SK-N-SH (cell line): Measurements from ENCODE around the gene DPAGT1. TPM values are rescaled to one million over a fixed set of nuclear protein-coding genes. Genes with fewer than 3 reads are reported as not detected.

Experiments
- CTCF ChIA-PET: fragments of 300-600, 350-600 bp; formaldehyde crosslinking; extraction: SDS; loops from one replicate; lab custom pipeline; 2021; lab: Yijun Ruan, JAX
- POLR2A ChIA-PET: fragments of 350-600 bp; sonication (Branson Sonifier 250); formaldehyde crosslinking; extraction: SDS; loops from one replicate; lab custom pipeline; 2020; ENCODE audit warnings: antibody characterized with exemption, inconsistent platforms; lab: Yijun Ruan, JAX
- DNase-seq: peaks from one replicate; pipeline ENCODE4 v3.0.0; 2012
- H2AFZ ChIP-seq: fragments of 200-600 bp; sonication (generic); 2 replicates; pipeline ENCODE4 v1.8.1; 2016; ENCODE audit warnings: antibody characterized with exemption, mild to moderate bottlenecking, low read depth
- H3F3A ChIP-seq: fragments of 200-600 bp; sonication (generic); replicated peaks from 2 replicates; pipeline ENCODE3; 2016; ENCODE audit warnings: antibody characterized with exemption, mild to moderate bottlenecking; ENCODE audit not compliant: insufficient read depth
- H3K27ac ChIP-seq, 2 experiments: fragments of 200-500 bp in 1 of 2; fragments of 200-600 bp in 1 of 2; sonication (Bioruptor generic) in 1 of 2; sonication (generic), shearing (Covaris generic) in 1 of 2; 2 replicates each; pipeline versions ENCODE4 v1.5.1 to v1.6.1; 2014 to 2016; ENCODE audit warnings: low read depth in 2 of 2, inconsistent platforms in 1 of 2, low read length in 1 of 2, mild to moderate bottlenecking in 1 of 2, mixed read lengths in 1 of 2
- H3K27me3 ChIP-seq: fragments of 200-600 bp; sonication (generic), shearing (Covaris generic); 2 replicates; pipeline ENCODE4 v1.6.1; 2016; ENCODE audit warnings: mixed run types; ENCODE audit not compliant: insufficient read depth
- H3K36me3 ChIP-seq, 2 experiments: fragments of 200-500 bp in 1 of 2; fragments of 200-600 bp in 1 of 2; sonication (Bioruptor generic) in 1 of 2; sonication (generic) in 1 of 2; replicated peaks in 1 of 2; 2 replicates each; pipeline versions ENCODE3 to v1.5.1; 2014 to 2016; ENCODE audit warnings: low read length in 1 of 2, mild to moderate bottlenecking in 1 of 2; ENCODE audit not compliant: insufficient read depth in 2 of 2, control insufficient read depth in 1 of 2
- H3K4me1 ChIP-seq, 2 experiments: fragments of 200-500 bp in 1 of 2; fragments of 200-600 bp in 1 of 2; sonication (Bioruptor generic) in 1 of 2; sonication (generic), shearing (Covaris generic) in 1 of 2; 2 replicates each; pipeline versions ENCODE4 v1.5.1 to v1.6.1; 2014 to 2016; ENCODE audit warnings: low read depth in 1 of 2, low read length in 1 of 2, mixed run types in 1 of 2; ENCODE audit not compliant: insufficient read depth in 2 of 2, control insufficient read depth in 1 of 2
- H3K4me2 ChIP-seq: fragments of 200-600 bp; sonication (generic), shearing (Covaris generic); 2 replicates; pipeline ENCODE4 v1.6.1; 2017; ENCODE audit warnings: mixed run types
- H3K4me3 ChIP-seq, 2 experiments: fragments of 200-500 bp in 1 of 2; fragments of 200-600 bp in 1 of 2; sonication (Bioruptor generic) in 1 of 2; sonication (generic), shearing (Covaris generic) in 1 of 2; 2 replicates each; pipeline versions ENCODE4 v1.5.1 to v1.8.1; 2014 to 2016; ENCODE audit warnings: low read depth in 2 of 2, inconsistent platforms in 1 of 2, low read length in 1 of 2, mild to moderate bottlenecking in 1 of 2, mixed read lengths in 1 of 2, moderate library complexity in 1 of 2
- H3K79me2 ChIP-seq: fragments of 200-600 bp; sonication (generic); 2 replicates; pipeline ENCODE4 v1.8.1; 2017; ENCODE audit warnings: mild to moderate bottlenecking; ENCODE audit not compliant: insufficient read depth
- H3K9ac ChIP-seq: fragments of 200-600 bp; sonication (generic); 2 replicates; pipeline ENCODE4 v1.6.1; 2017; ENCODE audit warnings: mixed run types
- H3K9me2 ChIP-seq: fragments of 200-600 bp; sonication (generic); 2 replicates; pipeline ENCODE4 v1.6.1; 2017; ENCODE audit warnings: mixed run types
- H3K9me3 ChIP-seq: fragments of 200-600 bp; sonication (generic); 2 replicates; pipeline ENCODE4 v1.6.1; 2017; ENCODE audit warnings: mixed run types, mild to moderate bottlenecking, moderate library complexity
- H4K20me1 ChIP-seq: fragments of 200-600 bp; sonication (generic); 2 replicates; pipeline ENCODE4 v1.6.1; 2017; ENCODE audit warnings: mild to moderate bottlenecking, mixed run types; ENCODE audit not compliant: insufficient read depth
- CHD2 ChIP-seq: fragments of 150-350 bp; IDR thresholded peaks from 2 replicates; pipeline ENCODE4 v1.6.1; 2018; ENCODE audit warnings: low read length; ENCODE audit not compliant: partially characterized antibody
- ELF1 ChIP-seq: IDR thresholded peaks from 2 replicates; pipeline ENCODE4 v1.4.0; 2012
- EP300 ChIP-seq, 2 experiments: IDR thresholded peaks; 2 replicates each; pipeline versions ENCODE4 v1.4.0 to v1.6.1; 2012; ENCODE audit warnings: borderline replicate concordance in 1 of 2, low read depth in 1 of 2, low read length in 1 of 2
- EZH2phosphoT487 ChIP-seq: fragments of 200-600 bp; sonication (generic); IDR thresholded peaks from 2 replicates; pipeline ENCODE4 v1.6.1; 2017; ENCODE audit warnings: low read depth, mixed run types, mild to moderate bottlenecking, antibody characterized with exemption, moderate library complexity, borderline replicate concordance
- FOSL2 ChIP-seq: IDR thresholded peaks from 2 replicates; pipeline ENCODE4 v1.4.0; 2012; ENCODE audit warnings: low read depth, mild to moderate bottlenecking, moderate library complexity, borderline replicate concordance
- FOXJ3 ChIP-seq: sonication (generic); formaldehyde crosslinking; IDR thresholded peaks from 2 replicates; pipeline ENCODE4 v1.5.1; 2020; ENCODE audit warnings: mild to moderate bottlenecking, missing genetic modification reagents
- FOXM1 ChIP-seq: IDR thresholded peaks from 2 replicates; pipeline ENCODE4 v1.4.0; 2012; ENCODE audit warnings: low read depth, mild to moderate bottlenecking
- GABPA ChIP-seq: IDR thresholded peaks from 2 replicates; pipeline ENCODE4 v1.4.0; 2012; ENCODE audit warnings: low read depth, mild to moderate bottlenecking
- MAX ChIP-seq: IDR thresholded peaks from 2 replicates; pipeline ENCODE4 v1.4.0; 2012; ENCODE audit warnings: low read depth
- MEF2A ChIP-seq: IDR thresholded peaks from 2 replicates; pipeline ENCODE4 v1.4.0; 2012; ENCODE audit warnings: low read depth, borderline replicate concordance
- MXI1 ChIP-seq: IDR thresholded peaks from 2 replicates; pipeline ENCODE4 v1.6.1; 2012; ENCODE audit warnings: mild to moderate bottlenecking, low read depth, low read length, improper control_type of control experiment
- POLR2AphosphoS5 ChIP-seq: IDR thresholded peaks from 2 replicates; pipeline ENCODE4 v1.6.1; 2012; ENCODE audit warnings: low read depth, low read length
- RCOR1 ChIP-seq: fragments of 150-350 bp; IDR thresholded peaks from 2 replicates; pipeline ENCODE4 v1.6.1; 2017; ENCODE audit warnings: antibody characterized with exemption, low read length
- RXRA ChIP-seq: IDR thresholded peaks from 2 replicates; pipeline ENCODE4 v1.4.0; 2012; ENCODE audit warnings: low read depth, mild to moderate bottlenecking, borderline replicate concordance
- TEAD4 ChIP-seq: IDR thresholded peaks from 2 replicates; pipeline ENCODE4 v1.4.0; 2012; ENCODE audit warnings: mild to moderate bottlenecking, borderline replicate concordance; ENCODE audit not compliant: insufficient read depth
- WGBS: methylation state at CpG from one replicate; pipeline ENCODE4 v1.1.6; 2017; ENCODE audit warnings: low lambda C conversion rate; 5-methylcytosine and 5-hydroxymethylcytosine counted together
- polyA plus RNA-seq, 3 experiments: library from polyadenylated mRNA; depleted of rRNA; stranded (reverse); fragments of >200 nt; gene quantifications; 2 replicates each; pipeline ENCODE4 v1.2.3, GENCODE V29; 2012
- TF ChIP-seq, protein P1 (sequence below): IDR thresholded peaks from 2 replicates; pipeline ENCODE4 v1.6.1; 2012; ENCODE audit warnings: mild to moderate bottlenecking, low read depth, low read length, moderate library complexity
- TF ChIP-seq, protein P2 (sequence below): IDR thresholded peaks from 2 replicates; pipeline ENCODE4 v1.4.0; 2012; ENCODE audit warnings: low read depth, borderline replicate concordance

Gene DPAGT1
- polyA plus RNA-seq, 1 of the 3 experiments (the other 2 are of a cell fraction) = 99.5 TPM

GRCh38 chr11:119087747-119088241 lies 13.9 kb downstream of the DPAGT1 start:
- POLR2A ChIA-PET = interaction anchor here (1.1 kb wide), 1 partner anchor 19 kb away, joined by 4 read pairs; the partner anchor contains the start of gene C2CD2L
- Histone ChIP-seq H3K27me3 (no peaks in the 10 kb centered on the region), H3K4me3 (no peak overlapping the region), H3K4me2 (no peak overlapping the region), H2AFZ (no peak overlapping the region), H3K9me2 (no peaks in the 10 kb centered on the region), H3F3A (peaks cover 29% of the 10 kb centered on the region), H3K9ac (no peak overlapping the region), H3K4me1 (peaks cover 21 to 22% of the 10 kb centered on the region in 2 experiments; a peak in 2 of 4 replicates), H3K36me3 (peaks cover 21 to 30% of the 10 kb centered on the region in 2 experiments), H3K79me2 (peaks cover 34% of the 10 kb centered on the region), H3K27ac (no peak overlapping the region), H3K9me3 (no peaks in the 10 kb centered on the region), H4K20me1 (peaks cover 14% of the 10 kb centered on the region; the same call in 1 of the 2 replicates)
- CTCF ChIA-PET = interaction anchor here (1.7 kb wide), 1 partner anchor 250 kb away, joined by 3 read pairs; no protein-coding TSS in a partner anchor
- TF ChIP-seq MEF2A (no peak), RXRA (no peak), MXI1 (no peak), POLR2AphosphoS5 (no peak), EZH2phosphoT487 (no peak), TEAD4 (no peak), FOSL2 (no peak), RCOR1 (no peak), FOXJ3 (CRISPR knock-in tag) (no peak), GABPA (no peak), CHD2 (no peak), EP300 (IDR thresholded peaks at IDR 0.05; ENCODE audit: borderline replicate concordance in 1 of 2, low read depth in 1 of 2, low read length in 1 of 2) (no peak), MAX (no peak), ELF1 (no peak), FOXM1 (no peak)
- TF ChIP-seq, protein P1, sequence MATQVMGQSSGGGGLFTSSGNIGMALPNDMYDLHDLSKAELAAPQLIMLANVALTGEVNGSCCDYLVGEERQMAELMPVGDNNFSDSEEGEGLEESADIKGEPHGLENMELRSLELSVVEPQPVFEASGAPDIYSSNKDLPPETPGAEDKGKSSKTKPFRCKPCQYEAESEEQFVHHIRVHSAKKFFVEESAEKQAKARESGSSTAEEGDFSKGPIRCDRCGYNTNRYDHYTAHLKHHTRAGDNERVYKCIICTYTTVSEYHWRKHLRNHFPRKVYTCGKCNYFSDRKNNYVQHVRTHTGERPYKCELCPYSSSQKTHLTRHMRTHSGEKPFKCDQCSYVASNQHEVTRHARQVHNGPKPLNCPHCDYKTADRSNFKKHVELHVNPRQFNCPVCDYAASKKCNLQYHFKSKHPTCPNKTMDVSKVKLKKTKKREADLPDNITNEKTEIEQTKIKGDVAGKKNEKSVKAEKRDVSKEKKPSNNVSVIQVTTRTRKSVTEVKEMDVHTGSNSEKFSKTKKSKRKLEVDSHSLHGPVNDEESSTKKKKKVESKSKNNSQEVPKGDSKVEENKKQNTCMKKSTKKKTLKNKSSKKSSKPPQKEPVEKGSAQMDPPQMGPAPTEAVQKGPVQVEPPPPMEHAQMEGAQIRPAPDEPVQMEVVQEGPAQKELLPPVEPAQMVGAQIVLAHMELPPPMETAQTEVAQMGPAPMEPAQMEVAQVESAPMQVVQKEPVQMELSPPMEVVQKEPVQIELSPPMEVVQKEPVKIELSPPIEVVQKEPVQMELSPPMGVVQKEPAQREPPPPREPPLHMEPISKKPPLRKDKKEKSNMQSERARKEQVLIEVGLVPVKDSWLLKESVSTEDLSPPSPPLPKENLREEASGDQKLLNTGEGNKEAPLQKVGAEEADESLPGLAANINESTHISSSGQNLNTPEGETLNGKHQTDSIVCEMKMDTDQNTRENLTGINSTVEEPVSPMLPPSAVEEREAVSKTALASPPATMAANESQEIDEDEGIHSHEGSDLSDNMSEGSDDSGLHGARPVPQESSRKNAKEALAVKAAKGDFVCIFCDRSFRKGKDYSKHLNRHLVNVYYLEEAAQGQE = no peak
- TF ChIP-seq, protein P2, sequence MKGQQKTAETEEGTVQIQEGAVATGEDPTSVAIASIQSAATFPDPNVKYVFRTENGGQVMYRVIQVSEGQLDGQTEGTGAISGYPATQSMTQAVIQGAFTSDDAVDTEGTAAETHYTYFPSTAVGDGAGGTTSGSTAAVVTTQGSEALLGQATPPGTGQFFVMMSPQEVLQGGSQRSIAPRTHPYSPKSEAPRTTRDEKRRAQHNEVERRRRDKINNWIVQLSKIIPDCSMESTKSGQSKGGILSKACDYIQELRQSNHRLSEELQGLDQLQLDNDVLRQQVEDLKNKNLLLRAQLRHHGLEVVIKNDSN = no peak
- 100% methylated on average over 2 of the region's 2 CpGs for WGBS
- DNase-seq = no peak
